GM21528 (cell line): Measurements from ENCODE around the gene LY6G5B.

ENCODE experiments used
- ATAC-seq: cut with Tn5 transposase; IDR thresholded peaks from one replicate; pipeline ENCODE4 v1.9.1; 2021; ENCODE audit warnings: mild to moderate bottlenecking, moderate library complexity; ENCODE audit not compliant: unreplicated experiment, low FRiP score

The LY6G5B gene, protein sequence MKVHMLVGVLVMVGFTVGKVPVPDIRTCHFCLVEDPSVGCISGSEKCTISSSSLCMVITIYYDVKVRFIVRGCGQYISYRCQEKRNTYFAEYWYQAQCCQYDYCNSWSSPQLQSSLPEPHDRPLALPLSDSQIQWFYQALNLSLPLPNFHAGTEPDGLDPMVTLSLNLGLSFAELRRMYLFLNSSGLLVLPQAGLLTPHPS

DNA sequence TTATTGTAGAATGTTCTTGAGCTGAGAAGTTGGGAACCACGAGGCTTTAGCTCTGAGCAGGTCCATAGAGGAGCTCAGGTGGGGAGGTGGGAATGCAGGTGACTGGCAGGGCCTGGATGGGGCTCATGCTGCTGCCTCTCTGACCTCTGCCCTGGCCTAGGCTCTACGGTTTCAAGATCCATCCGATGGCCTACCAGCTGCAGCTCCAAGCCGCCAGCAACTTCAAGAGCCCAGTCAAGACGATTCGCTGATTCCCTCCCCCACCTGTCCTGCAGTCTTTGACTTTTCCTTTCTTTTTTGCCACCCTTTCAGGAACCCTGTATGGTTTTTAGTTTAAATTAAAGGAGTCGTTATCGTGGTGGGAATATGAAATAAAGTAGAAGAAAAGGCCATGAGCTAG lies at the start of gene LY6G5B:
TSS of gene LY6G5B (plus strand) at position 301 of the 400 bp plus-strand sequence. CDS start 975 bp downstream, outside the sequence.
- no peak for ATAC-seq

DNA sequence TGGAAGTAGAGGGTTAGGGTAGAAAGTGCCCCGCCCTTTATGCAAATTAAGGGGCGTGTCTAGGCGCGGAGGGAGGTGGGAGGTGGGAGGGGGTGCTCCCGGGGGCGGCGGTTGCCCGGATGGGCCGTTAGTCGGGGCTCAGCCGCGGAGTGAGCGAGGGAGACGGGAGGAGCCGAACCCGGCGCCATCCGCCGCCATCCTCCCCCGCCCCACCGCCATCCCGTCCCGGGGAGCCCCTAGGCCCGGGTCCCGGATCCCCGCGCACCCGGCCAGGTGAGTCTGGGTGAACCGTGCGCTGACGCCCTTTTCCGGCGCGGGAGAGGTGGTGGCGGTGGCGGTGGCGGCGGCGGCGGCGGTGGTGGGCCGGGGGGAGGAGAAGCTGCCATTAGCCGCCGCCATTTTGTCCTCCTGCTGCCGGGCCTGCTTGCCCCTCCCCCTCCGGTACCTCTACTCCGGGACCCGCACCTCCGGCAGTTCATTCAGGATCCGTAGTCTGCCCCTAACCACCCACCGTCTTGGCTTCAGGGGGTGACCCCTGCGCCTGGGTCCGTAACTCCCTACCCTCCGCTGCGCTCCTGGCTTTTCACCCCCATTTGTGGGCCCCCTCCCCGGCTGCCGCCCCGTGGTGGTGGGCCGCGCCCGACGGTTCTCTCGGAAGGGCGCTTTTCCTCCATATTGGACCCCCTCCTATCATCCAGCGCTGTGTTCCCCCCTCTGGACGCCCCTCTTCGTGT lies 49.0 kb upstream of the LY6G5B start, which contains the start of gene PRRC2A:
TSS of gene PRRC2A (plus strand) at position 130 of the 734 bp plus-strand sequence. CDS start 2,075 bp downstream, outside the sequence.
- no peak for ATAC-seq

DNA sequence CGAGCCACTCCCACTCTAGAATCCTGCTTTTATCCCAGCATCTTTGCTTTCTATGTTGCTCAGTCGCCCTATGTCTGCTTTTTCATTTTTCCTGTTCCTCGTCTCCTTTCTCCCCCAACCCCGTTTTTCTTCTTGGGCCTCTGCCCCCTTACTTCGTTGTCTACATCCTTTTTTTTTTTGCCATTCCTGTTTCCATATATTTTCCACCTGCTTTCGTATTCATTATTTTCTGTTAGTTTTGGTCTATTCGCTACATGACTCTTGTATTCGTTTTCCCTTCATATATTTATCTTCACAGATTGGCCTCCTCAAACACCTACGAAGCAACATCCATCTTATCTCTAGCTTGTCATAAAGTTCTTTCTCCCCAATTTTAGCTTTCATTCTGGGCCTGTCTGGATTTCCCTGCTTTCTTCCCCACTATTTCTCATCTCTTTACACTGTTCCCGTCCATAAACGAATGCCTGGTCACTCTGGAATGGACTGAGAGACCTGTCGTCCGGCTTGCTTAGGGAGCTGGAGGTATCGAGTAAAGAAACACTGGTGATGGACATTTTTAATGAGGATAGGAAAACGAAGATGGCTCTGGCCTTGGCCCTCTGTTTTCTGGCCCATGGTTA lies 48.3 kb upstream of the LY6G5B start:
- no peak for ATAC-seq

DNA sequence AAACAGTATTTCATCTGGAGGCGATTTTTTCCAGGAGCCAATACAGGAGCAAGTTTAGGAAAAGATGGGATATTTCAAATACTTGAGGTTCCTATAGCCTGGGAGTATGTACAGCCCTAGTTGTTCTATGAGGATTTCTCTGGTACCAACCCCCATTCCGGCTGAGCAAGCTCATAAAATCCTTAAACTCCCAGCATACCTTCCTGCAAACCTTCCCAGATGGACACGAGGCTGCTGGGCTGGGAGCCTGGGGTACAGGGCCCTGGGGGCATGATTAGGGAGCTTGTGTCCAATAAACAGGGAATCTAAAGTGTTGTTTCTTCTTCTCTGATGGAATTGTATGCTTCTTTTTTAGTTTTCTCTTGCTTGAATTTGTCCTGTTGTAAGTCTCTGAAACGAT lies 47.8 kb upstream of the LY6G5B start:
- no peak for ATAC-seq

DNA sequence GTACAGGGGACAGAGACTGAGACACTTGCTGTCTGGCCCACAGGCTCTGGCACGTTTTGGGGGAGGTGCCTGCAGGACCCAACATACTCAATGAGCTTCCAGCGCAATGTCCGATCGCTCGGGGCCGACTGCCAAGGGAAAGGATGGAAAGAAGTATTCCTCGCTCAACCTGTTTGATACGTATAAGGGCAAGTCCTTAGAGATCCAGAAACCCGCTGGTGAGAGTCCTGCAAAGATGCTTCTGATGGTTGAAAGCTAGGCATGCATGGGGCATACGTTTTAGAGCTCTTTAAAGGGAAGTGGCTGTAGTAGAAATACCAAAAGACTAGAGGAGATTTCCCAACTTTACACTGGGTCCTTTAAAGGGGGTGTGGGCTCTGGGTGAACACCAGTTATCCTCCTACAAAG lies 47.1 kb upstream of the LY6G5B start:
- ATAC-seq, result no peak

DNA sequence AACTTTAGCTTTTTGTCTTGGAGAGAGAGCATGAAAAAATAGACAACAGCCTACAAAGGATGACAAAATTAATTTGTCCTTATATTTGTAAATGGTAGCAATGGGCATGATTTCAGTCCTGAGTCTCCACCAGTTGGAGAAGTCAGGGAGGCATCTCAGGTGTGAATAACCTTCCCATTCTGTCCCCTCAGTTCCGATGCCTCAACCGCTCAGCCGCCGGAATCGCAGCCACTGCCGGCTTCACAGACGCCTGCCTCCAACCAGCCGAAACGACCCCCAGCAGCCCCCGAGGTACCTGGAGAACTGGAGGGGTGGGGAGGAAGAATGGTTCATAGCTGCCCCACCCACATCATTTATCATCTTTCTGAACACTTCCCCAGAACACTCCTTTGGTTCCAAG lies 45.7 kb upstream of the LY6G5B start:
- ATAC-seq, result no peak

DNA sequence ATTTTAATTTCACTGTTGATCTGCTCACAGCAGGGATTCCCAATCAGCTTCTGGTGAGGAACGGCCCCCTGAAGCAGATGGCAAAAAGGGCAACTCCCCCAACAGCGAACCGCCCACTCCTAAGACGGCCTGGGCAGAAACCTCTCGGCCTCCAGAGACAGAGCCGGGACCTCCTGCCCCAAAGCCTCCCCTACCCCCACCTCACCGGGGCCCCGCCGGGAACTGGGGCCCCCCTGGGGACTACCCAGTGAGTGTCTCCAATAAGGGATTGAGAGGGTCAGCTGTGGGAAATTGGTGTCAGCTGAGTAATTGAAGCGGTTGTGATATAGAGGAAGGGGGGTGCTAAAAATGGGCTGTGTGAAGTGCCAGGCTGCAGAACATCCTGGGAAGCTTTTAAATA lies 42.8 kb upstream of the LY6G5B start:
- no peak for ATAC-seq

DNA sequence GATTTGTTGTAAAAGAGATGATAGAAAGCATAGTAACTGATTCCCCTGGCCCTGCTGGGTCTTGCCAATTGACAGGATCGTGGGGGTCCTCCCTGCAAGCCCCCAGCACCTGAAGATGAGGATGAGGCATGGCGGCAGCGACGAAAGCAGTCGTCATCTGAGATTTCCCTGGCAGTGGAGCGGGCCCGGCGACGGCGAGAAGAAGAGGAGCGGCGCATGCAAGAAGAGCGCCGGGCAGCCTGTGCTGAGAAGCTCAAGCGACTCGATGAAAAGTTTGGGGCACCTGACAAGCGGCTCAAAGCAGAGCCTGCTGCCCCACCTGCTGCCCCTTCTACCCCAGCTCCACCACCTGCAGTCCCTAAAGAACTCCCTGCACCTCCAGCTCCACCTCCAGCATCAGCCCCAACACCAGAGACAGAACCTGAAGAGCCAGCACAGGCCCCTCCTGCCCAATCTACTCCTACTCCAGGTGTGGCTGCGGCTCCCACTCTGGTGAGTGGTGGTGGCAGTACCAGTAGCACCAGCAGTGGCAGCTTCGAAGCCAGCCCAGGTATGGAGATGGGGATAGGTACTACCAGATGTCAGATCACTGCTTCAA lies 42.0 kb upstream of the LY6G5B start:
- ATAC-seq, result no peak

DNA sequence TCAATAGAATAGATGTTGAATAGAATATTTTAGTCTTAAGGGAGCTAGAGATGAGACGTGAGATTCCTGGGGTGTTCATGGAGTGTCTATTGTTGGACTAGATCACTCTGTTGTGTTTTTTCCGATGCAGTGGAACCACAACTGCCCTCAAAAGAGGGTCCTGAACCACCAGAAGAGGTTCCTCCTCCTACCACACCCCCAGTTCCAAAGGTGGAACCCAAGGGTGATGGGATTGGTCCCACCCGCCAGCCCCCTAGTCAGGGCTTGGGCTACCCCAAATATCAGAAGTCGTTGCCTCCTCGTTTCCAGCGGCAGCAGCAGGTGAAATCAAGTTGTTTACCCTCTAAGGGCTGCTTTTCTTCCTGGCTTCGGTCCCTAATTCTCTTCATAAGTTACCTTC lies 40.8 kb upstream of the LY6G5B start:
- ATAC-seq, result no peak

DNA sequence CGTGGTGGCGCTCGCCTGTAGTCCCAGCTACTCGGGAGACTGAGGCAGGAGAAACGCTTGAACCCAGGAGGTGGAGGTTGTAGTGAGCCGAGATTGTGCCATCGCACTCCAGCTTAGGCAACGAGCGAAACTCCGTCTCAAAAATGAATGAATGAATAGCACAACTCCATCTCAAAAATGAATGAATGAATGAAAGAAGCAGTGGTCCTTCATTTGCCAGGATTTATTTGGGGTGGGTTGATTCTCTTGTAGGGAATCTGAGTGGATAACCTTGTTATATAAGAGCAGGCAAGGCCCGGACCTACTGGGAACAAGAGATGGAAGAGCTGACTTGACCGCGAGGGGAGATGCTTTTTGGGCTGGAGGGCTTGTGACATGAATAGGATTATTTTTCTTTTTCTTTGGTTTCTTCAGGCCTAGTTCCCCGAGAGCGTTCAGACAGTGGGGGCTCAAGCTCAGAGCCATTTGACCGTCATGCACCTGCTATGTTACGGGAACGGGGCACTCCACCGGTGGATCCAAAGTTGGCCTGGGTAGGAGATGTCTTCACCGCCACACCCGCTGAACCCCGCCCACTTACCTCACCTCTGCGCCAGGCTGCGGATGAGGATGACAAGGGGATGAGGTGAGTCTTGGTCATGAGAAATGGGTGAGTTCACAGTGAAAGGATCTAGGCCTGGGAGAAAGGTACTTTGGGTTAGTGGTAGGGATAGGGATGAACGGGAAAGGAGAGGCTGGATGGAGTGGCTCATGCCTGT lies 39.4 kb upstream of the LY6G5B start:
- no peak for ATAC-seq

DNA sequence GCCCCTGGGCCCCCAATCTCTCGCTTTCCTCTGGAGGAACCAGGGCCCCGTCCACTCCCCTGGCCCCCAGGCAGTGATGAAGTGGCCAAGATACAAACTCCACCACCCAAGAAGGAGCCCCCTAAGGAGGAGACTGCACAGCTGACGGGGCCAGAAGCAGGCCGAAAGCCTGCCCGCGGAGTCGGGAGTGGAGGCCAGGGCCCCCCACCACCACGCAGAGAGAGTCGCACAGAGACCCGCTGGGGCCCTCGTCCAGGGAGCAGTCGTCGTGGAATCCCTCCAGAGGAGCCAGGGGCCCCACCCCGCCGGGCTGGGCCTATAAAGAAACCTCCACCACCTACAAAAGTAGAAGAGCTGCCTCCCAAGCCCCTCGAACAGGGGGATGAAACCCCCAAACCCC lies 38.6 kb upstream of the LY6G5B start:
- ATAC-seq, result no peak

DNA sequence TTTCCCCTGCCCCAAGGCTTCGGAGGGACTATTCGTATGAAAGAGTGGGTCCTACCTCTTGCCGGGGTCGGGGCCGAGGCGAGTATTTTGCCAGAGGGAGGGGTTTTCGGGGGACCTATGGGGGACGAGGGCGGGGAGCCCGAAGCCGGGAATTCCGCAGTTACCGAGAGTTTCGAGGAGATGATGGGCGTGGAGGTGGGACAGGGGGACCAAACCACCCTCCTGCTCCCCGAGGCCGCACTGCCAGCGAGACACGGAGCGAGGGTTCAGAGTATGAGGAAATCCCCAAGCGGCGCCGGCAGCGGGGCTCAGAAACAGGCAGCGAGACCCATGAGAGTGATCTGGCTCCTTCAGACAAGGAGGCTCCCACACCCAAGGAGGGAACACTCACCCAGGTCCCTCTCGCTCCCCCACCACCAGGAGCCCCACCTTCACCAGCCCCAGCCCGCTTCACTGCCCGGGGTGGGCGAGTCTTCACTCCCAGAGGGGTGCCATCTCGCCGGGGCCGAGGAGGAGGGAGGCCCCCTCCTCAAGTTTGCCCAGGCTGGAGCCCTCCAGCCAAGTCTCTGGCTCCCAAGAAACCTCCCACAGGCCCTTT lies 38.0 kb upstream of the LY6G5B start:
- no peak for ATAC-seq

DNA sequence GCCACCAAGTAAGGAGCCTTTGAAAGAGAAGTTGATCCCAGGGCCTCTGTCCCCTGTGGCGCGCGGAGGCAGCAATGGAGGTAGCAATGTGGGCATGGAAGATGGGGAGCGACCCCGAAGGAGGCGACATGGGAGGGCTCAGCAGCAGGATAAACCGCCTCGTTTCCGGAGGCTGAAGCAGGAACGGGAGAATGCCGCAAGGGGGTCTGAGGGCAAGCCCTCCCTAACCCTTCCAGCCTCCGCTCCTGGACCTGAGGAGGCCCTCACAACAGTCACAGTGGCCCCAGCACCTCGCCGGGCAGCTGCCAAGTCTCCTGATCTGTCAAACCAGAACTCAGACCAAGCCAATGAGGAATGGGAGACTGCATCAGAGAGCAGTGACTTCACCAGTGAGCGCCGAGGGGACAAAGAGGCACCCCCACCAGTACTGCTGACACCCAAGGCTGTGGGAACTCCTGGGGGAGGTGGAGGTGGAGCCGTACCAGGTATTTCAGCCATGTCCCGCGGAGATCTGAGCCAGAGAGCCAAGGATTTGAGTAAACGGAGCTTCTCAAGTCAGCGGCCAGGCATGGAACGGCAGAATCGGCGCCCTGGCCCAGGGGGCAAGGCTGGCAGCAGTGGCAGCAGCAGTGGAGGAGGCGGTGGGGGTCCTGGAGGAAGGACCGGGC lies 37.4 kb upstream of the LY6G5B start:
- no peak for ATAC-seq

DNA sequence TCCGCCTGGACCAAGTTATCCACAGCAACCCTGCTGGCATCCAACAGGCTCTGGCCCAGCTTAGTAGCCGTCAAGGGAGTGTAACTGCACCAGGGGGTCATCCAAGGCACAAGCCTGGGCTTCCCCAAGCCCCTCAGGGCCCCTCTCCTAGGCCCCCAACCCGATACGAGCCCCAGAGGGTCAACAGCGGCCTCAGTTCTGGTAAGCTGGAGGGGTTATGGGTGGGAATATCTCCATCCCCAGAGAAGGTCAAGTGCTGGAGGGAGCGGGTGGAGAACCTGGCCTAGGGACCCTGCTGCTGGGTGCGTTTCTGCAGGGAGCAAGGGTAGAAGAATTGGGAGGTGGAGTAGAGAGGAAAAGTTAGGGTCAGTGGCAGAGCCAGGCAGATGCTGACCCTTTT lies 36.3 kb upstream of the LY6G5B start:
- ATAC-seq, result no peak

DNA sequence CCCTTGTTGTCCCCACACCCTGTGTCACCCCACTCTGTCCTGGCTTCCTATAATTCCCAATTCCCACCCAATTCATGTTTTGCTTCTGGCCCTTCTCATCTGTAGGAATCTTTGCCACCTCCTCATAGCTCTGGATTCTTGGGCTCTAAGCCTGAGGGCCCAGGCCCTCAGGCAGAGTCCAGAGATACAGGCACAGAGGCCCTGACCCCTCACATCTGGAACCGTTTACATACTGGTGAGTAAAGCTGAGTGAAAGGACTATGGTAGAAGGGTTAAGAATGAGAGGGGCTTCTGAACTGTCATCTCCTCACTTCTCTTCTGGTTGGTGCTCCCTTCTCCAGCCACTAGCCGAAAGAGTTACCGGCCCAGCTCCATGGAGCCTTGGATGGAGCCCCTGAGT lies 35.6 kb upstream of the LY6G5B start:
- no peak for ATAC-seq

DNA sequence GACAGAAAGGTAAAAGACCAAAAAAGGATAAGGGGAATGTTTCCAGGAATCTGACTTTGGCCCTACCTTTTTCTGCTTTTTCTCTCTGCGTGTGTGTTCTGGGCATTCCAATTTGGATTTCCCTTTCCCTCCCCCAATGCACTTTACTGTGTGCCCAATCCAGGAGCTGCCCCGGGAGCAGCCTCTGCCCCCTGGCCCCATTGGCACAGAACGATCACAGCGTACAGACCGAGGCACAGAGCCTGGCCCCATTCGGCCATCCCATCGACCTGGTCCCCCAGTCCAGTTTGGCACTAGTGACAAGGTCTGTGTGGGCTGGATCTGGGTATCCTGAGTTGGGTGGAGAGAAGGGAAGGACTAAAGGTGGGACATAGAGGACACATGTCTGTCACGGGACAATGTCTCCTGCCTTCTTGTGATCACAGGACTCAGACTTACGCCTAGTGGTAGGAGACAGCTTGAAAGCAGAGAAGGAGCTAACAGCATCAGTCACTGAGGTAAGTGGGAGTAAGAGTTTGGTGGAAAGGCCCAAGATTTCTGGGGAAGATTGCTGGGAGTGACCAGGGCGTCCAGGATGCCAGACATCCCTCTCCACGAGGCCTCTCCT lies 34.7 kb upstream of the LY6G5B start:
- ATAC-seq, result no peak

DNA sequence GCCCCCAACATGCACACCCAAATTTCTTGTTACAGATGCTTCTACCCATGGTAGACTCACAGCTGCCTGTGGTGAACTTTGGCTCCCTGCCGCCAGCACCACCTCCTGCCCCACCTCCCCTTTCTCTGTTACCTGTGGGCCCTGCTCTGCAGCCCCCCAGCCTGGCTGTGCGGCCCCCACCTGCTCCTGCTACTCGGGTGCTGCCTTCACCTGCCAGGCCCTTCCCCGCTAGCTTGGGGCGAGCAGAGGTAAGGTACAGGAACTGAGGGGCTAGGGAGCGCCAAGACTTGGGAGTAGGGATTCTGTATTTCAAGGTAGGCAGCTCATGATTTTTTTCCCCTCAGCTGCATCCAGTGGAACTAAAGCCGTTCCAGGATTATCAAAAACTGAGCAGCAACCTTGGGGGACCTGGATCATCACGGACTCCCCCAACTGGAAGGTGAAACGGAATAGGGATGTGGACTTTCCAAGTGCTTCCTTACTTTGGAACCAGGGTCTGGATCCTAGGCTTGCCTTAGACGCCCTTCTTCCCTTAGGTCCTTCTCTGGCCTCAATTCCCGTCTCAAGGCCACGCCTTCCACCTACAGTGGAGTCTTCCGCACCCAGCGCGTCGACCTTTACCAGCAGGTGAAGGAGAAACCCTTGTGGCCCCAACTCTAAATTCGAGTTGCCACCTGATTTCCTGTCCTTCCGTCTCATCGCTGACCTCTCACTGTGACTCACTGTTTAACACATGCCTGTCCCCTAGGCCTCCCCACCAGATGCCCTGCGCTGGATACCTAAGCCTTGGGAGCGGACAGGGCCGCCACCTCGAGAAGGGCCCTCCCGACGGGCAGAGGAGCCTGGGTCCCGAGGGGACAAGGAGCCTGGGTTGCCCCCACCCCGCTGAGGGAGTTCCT lies 32.8 kb upstream of the LY6G5B start:
- no peak for ATAC-seq

DNA sequence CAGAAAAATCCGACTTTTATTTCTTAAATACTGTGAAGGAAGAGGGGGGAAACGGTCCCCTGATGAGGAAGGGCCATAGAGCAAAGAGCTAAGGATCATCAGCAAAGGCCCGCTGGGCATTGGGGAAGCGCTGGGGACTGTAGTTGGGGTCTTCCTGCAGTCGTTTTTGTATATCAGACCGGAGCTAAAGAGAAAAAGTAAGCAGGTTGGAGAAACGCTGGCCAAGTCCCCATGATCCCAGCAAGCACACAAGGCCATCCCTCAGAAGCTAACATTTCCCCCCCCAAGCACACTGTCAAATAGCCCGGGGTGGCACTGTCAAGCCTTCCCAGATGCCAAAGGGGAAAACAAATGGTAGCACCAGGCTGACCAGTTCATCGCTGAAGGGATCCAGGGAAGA lies 30.7 kb upstream of the LY6G5B start:
- ATAC-seq, result no peak
